22Rv1 (cell line): ENCODE results near the gene ITPRIPL2.

Source experiments
- ZFX ChIP-seq: fragments of 450-650 bp; IDR thresholded peaks from 2 replicates; pipeline ENCODE4 v1.6.1; 2017; ENCODE audit warnings: antibody characterized with exemption, borderline replicate concordance
- TF ChIP-seq, protein P1 (sequence below): fragments of 450-650 bp; IDR thresholded peaks from 2 replicates; pipeline ENCODE4 v1.5.1; 2017; ENCODE audit warnings: mild to moderate bottlenecking

DNA sequence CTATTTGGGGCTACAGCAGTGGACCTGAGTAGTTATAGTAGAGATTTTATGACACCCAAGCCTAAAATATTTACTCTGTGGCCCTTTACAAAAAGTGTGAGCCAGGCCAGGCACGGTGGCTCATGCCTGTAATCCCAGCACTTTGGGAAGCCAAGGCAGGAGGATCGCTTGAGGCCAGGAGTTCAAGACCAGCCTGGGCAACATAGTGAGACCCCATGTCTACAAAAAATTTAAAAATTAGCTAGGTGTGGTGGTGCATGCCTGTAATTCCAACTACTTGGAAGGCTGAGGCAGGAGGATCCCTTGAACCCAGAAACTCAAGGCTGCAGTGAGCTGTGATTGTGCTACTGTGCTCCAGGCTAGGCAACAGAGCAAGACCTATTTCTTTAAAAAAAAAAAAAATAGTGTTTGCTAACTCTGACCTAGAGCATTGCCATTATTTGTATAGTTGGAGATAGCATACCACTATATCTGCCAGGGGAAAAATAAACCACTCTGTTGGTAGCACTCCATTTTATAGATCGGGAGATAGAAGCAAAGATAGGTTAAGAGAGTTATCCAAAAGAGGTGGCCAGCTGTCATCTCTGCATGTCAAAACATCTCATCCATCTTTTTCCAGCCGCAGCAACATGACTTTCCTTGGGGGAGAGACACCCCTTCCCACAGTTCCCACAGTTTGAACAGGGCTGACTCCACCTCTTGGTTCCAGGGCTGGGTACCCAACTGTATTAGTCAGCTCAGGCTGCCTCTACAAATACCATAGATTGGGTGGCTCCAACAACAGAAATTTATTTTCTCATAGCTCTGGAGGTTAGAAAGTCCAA lies 3.0 kb upstream of the ITPRIPL2 start:
- TF ChIP-seq, protein P1, sequence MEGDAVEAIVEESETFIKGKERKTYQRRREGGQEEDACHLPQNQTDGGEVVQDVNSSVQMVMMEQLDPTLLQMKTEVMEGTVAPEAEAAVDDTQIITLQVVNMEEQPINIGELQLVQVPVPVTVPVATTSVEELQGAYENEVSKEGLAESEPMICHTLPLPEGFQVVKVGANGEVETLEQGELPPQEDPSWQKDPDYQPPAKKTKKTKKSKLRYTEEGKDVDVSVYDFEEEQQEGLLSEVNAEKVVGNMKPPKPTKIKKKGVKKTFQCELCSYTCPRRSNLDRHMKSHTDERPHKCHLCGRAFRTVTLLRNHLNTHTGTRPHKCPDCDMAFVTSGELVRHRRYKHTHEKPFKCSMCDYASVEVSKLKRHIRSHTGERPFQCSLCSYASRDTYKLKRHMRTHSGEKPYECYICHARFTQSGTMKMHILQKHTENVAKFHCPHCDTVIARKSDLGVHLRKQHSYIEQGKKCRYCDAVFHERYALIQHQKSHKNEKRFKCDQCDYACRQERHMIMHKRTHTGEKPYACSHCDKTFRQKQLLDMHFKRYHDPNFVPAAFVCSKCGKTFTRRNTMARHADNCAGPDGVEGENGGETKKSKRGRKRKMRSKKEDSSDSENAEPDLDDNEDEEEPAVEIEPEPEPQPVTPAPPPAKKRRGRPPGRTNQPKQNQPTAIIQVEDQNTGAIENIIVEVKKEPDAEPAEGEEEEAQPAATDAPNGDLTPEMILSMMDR = no peak
- TF ChIP-seq ZFX = no peak
